Skin of body (tissue), 2 donors: ENCODE data around the gene MAGI3. TPM values are rescaled to one million over a fixed set of nuclear protein-coding genes. Genes with fewer than 3 reads are reported as not detected.
"Not testable (repeated sequence)": the region's sequence is repeated elsewhere in the genome, so short reads cannot be mapped to it uniquely, and the experiment has no call there.

ENCODE experiments used
- DNase-seq: peaks from one replicate; lab custom pipeline; 2025; lab: John Stamatoyannopoulos, UW
- total RNA-seq: library from RNA; depleted of rRNA; stranded (reverse); fragments of >200 nt; gene quantifications from one replicate; pipeline ENCODE4 v1.2.3, GENCODE V29; 2014

The MAGI3 gene
- total RNA-seq, 1 donor from 2014 or later: 14.4 TPM

GRCh38 chr1:113575744-113576260 lies 185.5 kb downstream of the MAGI3 start:
- not testable (repeated sequence) for DNase-seq

- no peak for DNase-seq
These were observed 186.0 kb downstream of the MAGI3 start for GRCh38 chr1:113576271-113576670.

DNA sequence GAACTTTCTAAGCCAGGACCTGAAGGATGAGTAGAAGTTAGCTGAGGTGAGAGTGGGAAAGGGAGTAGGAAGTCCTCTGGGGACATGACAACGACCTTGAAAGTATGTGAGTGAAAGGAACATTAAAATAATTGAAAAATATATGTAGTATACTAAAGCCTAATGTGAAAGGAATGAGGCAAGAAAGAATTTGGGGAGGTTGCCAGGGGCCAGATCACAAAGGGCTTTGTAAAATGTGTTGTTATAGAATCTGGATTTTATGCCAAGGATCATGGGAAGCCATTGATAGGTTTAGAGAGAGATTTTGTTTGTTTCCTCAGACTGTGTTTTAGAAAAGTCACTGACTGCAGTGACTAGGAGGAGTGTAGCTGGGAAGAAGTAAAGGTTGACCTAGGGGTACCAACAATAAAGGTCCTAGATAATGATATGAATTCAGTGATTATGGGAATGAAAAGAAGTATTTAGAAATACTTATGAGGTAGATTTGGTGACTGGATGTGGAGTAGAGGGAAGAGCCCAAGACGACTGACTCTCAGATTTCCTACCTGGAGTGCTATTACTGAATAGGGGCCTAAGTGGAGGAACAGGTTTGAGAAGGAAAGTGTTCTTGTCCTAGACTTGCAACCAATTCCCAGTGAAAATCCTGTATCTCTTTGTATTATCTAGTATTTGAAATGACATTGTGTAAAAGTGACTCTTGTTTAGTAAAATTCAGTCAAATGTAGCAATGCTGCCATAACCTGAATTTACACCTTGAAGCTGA lies 189.1 kb downstream of the MAGI3 start:
- no peak for DNase-seq

DNA sequence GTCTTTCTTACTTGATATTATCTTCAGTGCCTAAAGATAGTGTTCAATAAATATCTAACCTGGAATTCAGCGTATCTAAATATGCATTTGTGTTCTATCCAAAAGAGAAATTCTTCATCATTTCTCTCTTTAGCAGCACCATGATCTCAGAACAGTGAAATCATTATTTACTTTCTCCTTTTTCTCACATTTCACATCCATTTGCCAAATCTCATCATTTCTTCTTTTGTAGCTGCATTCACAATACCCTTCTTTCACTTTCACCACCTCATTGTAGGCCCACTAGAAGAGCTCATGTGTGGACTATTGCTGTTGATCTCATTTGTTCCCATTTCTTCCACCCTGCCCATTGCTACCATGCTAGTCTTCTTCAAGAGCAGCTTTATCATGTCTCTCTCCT lies 191.0 kb downstream of the MAGI3 start:
- no peak for DNase-seq

DNA sequence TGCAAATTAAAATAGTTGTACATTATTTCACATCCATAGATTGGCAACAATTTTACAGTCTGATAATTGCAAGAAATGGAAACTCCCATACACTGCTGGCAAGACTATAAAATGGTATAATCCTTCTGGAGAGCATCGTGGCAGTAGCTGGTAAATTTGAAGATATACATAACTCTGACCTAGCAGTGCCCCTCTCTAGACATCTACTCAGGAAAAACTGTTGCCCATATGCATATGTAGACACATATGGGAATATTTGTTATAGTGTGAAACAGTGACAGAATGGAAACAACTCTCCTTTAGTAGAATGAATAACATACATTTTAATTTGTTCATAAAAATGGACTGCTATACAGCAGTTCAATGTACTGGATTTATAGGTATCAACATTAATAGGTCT lies 191.8 kb downstream of the MAGI3 start:
- no peak for DNase-seq

DNA sequence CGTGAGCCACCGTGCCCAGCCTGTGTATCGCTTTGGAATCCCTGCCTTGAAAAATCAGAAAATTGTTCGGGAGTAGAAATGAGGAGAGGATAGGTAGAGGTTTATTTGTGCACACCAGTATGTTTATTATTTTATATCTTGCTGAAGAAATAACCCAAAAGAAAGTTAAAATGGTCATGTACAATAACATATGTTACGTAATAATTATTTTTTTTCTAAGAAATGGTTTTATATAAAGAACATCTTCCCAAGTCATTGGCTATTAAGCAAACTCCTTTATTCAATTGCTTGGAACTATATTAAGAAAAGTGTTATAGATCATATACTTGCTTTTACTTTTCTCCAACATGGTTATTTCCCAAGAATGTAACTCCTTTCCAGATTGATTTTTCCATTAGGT lies 197.2 kb downstream of the MAGI3 start:
- DNase-seq: no peak

DNA sequence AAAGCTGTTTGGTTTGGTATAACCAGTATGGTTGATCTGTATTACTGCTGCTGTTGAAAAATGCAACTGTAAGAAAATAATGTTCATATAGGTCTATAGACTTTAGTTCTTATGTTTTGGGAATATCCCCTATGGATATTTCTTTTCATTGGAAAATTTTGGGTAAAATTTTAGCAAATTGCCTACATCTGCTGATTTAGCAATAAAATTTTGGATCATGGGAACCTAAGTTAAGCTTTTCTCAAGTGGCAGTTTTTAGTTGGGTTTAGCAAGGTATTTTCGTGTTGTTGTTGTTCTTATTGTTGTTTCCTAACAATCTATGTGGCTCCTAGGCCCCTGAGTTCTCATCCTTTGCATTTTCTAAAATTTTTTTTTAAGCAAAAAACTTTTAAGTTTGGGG lies 201.9 kb downstream of the MAGI3 start:
- DNase-seq: no peak

DNA sequence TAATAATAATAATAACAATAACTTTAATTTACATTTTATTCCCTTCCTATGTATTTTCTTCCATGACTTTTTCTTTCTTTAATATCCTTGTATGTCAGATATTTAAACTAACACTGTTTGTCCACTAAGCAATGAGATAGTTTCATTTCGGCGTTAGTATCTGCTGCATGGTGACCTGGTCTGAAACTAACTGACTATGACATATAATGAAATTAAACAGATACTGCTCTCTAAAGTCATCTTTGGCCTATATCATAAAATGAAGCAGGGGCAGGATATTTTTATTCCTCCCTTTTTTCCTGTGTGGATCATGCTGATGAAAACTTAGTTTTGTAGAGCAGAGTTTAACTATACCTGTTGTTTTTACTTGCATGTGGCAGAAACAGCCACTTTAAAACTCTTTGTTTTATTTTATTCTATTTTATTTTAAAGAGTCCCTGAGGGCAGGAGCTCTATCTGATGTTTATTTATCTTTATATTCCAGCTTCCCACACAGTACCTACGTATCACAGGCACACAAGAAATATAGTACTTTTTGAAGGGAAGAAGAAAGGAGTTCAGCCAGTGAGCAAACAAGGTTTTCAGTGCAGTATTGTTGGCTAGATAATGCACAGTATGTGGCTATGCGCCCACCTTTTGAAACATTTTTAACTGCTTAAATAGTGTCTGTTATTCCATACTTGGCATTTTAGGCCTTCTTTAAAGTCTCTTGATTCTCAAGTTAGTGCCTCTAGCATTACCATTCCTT lies 203.4 kb downstream of the MAGI3 start:
- DNase-seq: no peak

GRCh38 chr1:113604466-113604865 lies 214.2 kb downstream of the MAGI3 start:
- not testable (repeated sequence) for DNase-seq

DNA sequence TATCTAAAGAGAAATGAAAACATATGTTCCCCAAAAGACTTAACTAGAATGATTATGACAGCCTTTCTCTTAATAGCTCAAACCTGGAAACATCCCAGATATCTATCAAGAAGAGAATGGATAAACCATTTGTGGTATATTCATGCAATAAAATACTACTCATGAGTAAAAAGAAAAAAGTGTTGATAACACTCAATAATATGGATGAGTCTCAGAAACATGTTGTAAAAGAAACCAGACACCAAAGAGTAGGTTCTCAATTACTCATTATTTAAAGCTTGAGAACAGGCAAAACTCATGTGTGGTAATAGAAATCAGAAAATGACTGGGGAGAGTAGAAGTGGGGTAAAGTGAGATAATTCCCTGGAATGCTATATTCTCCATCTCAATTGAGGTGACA lies 214.8 kb downstream of the MAGI3 start:
- DNase-seq: no peak

DNA sequence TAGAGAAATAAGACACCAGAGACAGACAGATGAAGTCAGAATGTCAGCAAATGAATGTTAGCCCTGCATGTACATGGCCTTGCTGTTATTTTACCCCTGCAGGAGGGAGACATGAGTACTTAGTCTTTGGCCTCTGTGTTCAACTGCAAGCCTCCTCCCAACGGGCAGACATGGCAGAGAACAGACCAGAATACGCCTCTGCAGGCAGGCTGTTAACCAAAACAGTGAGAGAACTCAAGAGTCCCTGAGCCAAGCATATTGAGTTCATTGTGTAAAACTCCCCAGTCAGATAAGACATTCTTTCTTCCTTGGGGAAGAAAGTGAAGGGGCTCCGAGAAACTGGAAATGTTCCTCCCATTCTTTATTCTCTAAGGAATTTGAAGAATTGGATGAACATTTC lies 218.1 kb downstream of the MAGI3 start:
- DNase-seq: no peak

- DNase-seq: no peak
These were observed 220.1 kb downstream of the MAGI3 start for GRCh38 chr1:113610372-113610771.

DNA sequence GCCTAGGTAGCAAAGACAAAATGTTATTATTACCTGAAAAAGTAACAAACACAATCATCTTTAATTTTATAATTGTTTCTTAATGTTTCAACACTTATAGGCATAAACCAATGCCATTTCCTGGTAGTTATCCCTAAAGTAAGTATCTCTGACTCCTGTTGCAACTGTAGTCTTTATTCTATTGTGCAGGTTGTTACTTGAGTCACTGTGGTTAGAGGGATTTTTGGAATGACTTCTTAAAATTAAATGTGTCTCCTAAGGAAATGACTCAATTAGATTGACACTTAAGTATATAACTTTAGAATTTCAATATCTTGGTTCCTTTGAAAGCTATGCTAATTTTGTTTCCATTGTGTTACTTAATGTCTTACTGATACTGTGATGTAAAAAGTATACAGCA lies 225.1 kb downstream of the MAGI3 start:
- no peak for DNase-seq

DNA sequence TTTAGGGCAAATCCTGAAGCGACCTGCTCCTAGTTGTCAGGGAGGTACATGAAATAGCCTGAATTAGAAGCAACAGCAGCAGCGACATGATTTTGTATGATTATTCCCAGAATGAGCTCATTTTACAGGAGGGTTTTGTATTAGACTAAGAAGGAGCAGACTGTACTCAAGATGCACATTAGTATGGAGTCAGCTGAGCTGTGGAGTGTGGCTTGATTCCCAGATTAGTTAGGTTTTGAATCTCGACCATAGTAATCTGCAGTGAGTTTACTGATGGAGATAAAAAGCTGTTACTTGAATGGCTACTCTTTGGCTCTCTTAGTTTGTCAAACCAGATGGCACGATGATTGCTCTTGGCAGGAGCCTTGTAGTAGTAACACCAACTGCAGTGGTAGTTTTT lies 225.8 kb downstream of the MAGI3 start:
- DNase-seq: no peak

DNA sequence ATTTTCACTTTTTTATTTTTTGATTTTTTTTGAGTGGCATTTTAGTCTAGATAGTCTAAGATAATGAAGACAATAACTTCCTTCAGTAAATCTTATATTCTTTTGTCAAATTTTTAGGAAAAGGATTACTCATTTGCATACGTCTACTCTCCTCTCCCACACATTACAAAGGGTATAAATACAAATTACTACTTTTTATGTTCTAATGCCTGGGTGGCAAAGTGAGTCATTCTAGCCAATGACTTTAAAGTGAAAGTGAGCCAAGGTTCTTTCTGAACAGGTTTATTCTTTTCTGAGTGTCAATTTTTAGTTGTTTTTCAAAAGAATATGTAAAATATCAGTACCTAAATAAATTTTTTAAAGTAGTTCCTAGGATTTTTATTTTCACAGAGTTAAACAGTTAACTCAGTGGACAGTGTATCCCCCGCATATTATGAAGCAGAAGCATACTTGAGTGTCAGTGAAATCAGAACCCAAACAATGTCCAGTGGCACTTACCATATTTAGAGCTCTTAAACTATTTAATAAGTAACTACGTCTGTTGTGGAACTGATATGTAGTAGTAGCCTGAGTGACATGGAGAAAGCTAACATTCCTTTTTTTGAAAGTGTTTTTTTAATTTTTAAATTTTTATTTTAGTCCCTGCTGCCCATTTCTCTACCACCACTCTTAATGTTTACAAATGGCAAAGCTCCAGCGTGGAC lies 227.3 kb downstream of the MAGI3 start:
- no peak for DNase-seq

DNA sequence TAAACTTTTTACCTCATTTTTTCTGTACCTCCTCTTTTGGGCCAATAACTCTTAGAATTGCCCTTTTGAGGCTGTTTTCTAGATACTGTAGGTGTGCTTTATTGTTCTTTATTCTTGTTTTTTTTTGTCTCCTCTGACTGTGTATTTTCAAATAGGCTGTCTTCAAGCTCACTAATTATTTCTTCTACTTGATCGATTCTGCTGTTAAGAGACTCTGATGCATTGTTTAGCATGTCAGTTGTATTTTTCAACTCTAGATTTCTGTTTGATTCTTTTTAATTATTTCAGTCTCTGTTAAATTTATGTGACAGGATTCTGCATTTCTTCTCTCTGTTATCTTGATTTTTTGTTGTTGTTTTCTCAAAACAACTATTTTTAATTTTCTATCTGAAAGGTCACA lies 238.7 kb downstream of the MAGI3 start:
- DNase-seq: no peak

- DNase-seq: no peak
These were observed 240.3 kb downstream of the MAGI3 start for GRCh38 chr1:113630340-113631327.

GRCh38 chr1:113641396-113641795 lies 251.1 kb downstream of the MAGI3 start:
- DNase-seq: no peak

DNA sequence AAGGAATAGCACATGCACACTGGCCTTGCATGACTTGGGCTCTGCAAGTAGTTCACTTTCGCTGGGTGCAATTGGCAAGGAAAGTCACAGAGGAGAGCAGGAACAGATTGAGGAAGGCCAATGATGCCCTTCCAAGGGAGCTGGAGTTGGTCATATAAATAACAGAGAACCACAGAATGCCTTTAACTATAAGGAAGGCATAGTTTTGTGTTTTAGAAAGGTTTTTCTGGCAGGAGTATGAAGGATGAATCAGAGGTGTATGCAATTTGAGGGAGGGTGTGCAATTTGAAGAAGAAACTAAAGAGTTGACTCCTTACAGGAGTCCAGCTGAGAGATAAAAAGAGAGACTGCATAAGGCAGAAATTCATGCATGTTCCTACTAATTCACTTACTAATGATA lies 256.8 kb downstream of the MAGI3 start:
- no peak for DNase-seq

GRCh38 chr1:113648478-113648877 lies 258.2 kb downstream of the MAGI3 start:
- no peak for DNase-seq

DNA sequence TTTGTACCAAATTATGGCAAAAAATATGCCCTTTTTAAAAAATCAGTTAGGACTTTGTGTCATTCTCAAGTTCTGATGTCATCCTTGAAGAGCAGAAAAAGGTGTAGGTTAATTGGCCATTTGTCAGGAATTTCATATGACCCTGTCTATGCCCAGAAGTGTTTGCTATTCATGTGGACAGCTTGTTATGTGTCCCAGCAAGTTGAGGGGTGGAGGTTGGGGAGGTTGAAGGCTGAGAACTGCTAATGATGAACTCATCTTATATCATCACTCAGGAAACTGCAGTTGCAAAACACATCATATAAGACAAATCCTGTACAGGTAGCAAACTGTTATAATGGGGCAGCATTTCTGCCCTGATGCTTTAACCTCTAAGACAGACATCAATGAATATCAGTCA lies 262.5 kb downstream of the MAGI3 start:
- no peak for DNase-seq
